Mucosa of rectum (tissue), 2 donors: ENCODE measurements around the gene SPDYE6.
"Not testable (repeated sequence)": the region's sequence is repeated elsewhere in the genome, so short reads cannot be mapped to it uniquely, and the experiment has no call there.

Experiments
- H3K27ac ChIP-seq, 2 donors: one replicate each; pipeline ENCODE4 v1.7.0; 2013; ENCODE audit warnings: inconsistent platforms in 2 of 2, low read depth in 2 of 2, low read length in 2 of 2
- H3K27me3 ChIP-seq, 2 donors: one replicate each; pipeline ENCODE4 v1.7.0; 2013; ENCODE audit warnings: low read length in 2 of 2; ENCODE audit not compliant: control insufficient read depth in 2 of 2, insufficient read depth in 2 of 2
- H3K36me3 ChIP-seq, 2 donors: one replicate each; pipeline ENCODE4 v1.7.0; 2013; ENCODE audit warnings: low read length in 2 of 2; ENCODE audit not compliant: control insufficient read depth in 2 of 2, insufficient read depth in 2 of 2
- H3K4me1 ChIP-seq, 2 donors: one replicate each; pipeline ENCODE4 v1.7.0; 2013; ENCODE audit warnings: low read length in 2 of 2, mild to moderate bottlenecking in 1 of 2; ENCODE audit not compliant: control insufficient read depth in 2 of 2, insufficient read depth in 2 of 2
- H3K4me3 ChIP-seq, 2 donors: one replicate each; pipeline ENCODE4 v1.7.0; 2013; ENCODE audit warnings: low read length in 2 of 2
- H3K9ac ChIP-seq, 2 donors: one replicate each; pipeline ENCODE4 v1.7.0; 2013; ENCODE audit warnings: low read length in 2 of 2, low read depth in 1 of 2, mild to moderate bottlenecking in 1 of 2
- H3K9me3 ChIP-seq, 2 donors: one replicate each; pipeline ENCODE4 v1.7.0; 2013; ENCODE audit warnings: low read length in 2 of 2; ENCODE audit not compliant: control insufficient read depth in 2 of 2
- donor health status: healthy.
- donor health status: Normal muscosa, but diverticular disease.

The SPDYE6 gene

GRCh38 chr7:102327183-102327582 lies 29.1 kb downstream of the SPDYE6 start:
- not testable (repeated sequence) for H3K9me3 ChIP-seq, H3K36me3 ChIP-seq, H3K27ac ChIP-seq

GRCh38 chr7:102326157-102326889 lies 29.9 kb downstream of the SPDYE6 start:
- H3K36me3 ChIP-seq: peaks cover 0 to 2% of the 10 kb centered on the region in 2 donors
- H3K4me3 ChIP-seq: no peak overlapping the region
- no peaks in the 10 kb centered on the region for H3K4me1 ChIP-seq
- no peak overlapping the region for H3K27ac ChIP-seq
- H3K9me3 ChIP-seq: no peaks in the 10 kb centered on the region
- peaks cover 0 to 4% of the 10 kb centered on the region in 2 donors for H3K27me3 ChIP-seq
- H3K9ac ChIP-seq: no peak overlapping the region

More at GRCh38 chr7:102327183-102327582, 29.1 kb downstream of the SPDYE6 start:
- not testable (repeated sequence) for H3K9ac ChIP-seq, H3K4me1 ChIP-seq, H3K27me3 ChIP-seq, H3K4me3 ChIP-seq

GRCh38 chr7:102325106-102325505 lies 31.1 kb downstream of the SPDYE6 start:
- H3K27ac ChIP-seq, H3K36me3 ChIP-seq, H3K27me3 ChIP-seq, H3K9ac ChIP-seq, H3K4me1 ChIP-seq, H3K4me3 ChIP-seq, H3K9me3 ChIP-seq: not testable (repeated sequence)

- Histone ChIP-seq H3K27ac (no peak overlapping the region), H3K27me3 (peaks cover 0 to 4% of the 10 kb centered on the region in 2 donors), H3K9me3 (no peaks in the 10 kb centered on the region), H3K4me1 (no peaks in the 10 kb centered on the region), H3K4me3 (no peak overlapping the region), H3K9ac (no peak overlapping the region), H3K36me3 (no peaks in the 10 kb centered on the region)
These were observed 32.4 kb downstream of the SPDYE6 start for GRCh38 chr7:102323914-102324195.

- Histone ChIP-seq H3K9me3 (no peaks in the 10 kb centered on the region), H3K4me3 (no peak overlapping the region), H3K36me3 (no peaks in the 10 kb centered on the region), H3K4me1 (no peaks in the 10 kb centered on the region), H3K27ac (no peak overlapping the region), H3K9ac (no peak overlapping the region), H3K27me3 (peaks cover 0 to 4% of the 10 kb centered on the region in 2 donors)
These were observed 34.0 kb downstream of the SPDYE6 start for GRCh38 chr7:102322202-102322715.

- H3K4me3 ChIP-seq: peak overlapping the region in 1 of 2 donors; percentile 16
- no peaks in the 10 kb centered on the region for H3K36me3 ChIP-seq
- H3K9ac ChIP-seq: no peak overlapping the region
- H3K9me3 ChIP-seq: no peaks in the 10 kb centered on the region
- no peak overlapping the region for H3K27ac ChIP-seq
- peaks cover 0 to 4% of the 10 kb centered on the region in 2 donors for H3K27me3 ChIP-seq
- H3K4me1 ChIP-seq: no peaks in the 10 kb centered on the region
These were observed 34.7 kb downstream of the SPDYE6 start for GRCh38 chr7:102321351-102322201.

- Histone ChIP-seq H3K9ac (no peak overlapping the region), H3K4me3 (no peak overlapping the region), H3K27ac (no peak overlapping the region), H3K4me1 (no peaks in the 10 kb centered on the region), H3K36me3 (no peaks in the 10 kb centered on the region), H3K27me3 (peaks cover 0 to 4% of the 10 kb centered on the region in 2 donors), H3K9me3 (no peaks in the 10 kb centered on the region)
These were observed 35.5 kb downstream of the SPDYE6 start for GRCh38 chr7:102320601-102321350.

- Histone ChIP-seq H3K9ac (no peak overlapping the region), H3K4me3 (no peak overlapping the region), H3K27ac (no peak overlapping the region), H3K9me3 (no peaks in the 10 kb centered on the region), H3K27me3 (peaks cover 0 to 4% of the 10 kb centered on the region in 2 donors), H3K4me1 (no peaks in the 10 kb centered on the region), H3K36me3 (no peaks in the 10 kb centered on the region)
These were observed 36.1 kb downstream of the SPDYE6 start for GRCh38 chr7:102320181-102320580.

GRCh38 chr7:102319671-102320070 lies 36.6 kb downstream of the SPDYE6 start:
- peaks cover 0 to 4% of the 10 kb centered on the region in 2 donors for H3K27me3 ChIP-seq
- H3K9ac ChIP-seq: no peak overlapping the region
- no peaks in the 10 kb centered on the region for H3K36me3 ChIP-seq
- no peaks in the 10 kb centered on the region for H3K4me1 ChIP-seq
- no peak overlapping the region for H3K27ac ChIP-seq
- no peak overlapping the region for H3K4me3 ChIP-seq
- H3K9me3 ChIP-seq: no peaks in the 10 kb centered on the region
